Fibroblast of upper back skin (primary cell): ENCODE results near the gene RTEL1.
A peak's percentile ranks its signal among the peaks of the same experiment; 100 is the strongest.

Experiments
- DNase-seq: peaks from one replicate; pipeline ENCODE4 v3.0.0-alpha.2; 2013

Gene RTEL1

DNA sequence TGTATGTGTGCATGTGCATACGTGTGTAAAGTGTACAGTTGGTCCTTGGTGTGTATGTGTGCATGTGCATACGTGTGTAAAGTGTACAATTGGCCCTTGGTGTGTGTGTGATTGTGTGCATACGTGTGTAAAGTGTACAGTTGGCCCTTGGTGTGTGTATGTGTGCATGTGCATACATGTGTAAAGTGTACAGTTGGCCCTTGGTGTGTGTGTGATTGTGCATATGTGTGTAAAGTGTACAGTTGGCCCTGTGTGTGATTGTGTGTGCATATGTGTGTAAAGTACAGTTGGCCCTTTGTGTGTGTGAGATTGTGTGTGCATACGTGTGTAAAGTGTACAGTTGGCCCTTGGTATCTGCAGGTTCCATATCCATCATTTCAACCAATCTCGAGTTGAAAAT is 73.3 kb downstream of the RTEL1 start:
- DNase-seq: no peak

DNA sequence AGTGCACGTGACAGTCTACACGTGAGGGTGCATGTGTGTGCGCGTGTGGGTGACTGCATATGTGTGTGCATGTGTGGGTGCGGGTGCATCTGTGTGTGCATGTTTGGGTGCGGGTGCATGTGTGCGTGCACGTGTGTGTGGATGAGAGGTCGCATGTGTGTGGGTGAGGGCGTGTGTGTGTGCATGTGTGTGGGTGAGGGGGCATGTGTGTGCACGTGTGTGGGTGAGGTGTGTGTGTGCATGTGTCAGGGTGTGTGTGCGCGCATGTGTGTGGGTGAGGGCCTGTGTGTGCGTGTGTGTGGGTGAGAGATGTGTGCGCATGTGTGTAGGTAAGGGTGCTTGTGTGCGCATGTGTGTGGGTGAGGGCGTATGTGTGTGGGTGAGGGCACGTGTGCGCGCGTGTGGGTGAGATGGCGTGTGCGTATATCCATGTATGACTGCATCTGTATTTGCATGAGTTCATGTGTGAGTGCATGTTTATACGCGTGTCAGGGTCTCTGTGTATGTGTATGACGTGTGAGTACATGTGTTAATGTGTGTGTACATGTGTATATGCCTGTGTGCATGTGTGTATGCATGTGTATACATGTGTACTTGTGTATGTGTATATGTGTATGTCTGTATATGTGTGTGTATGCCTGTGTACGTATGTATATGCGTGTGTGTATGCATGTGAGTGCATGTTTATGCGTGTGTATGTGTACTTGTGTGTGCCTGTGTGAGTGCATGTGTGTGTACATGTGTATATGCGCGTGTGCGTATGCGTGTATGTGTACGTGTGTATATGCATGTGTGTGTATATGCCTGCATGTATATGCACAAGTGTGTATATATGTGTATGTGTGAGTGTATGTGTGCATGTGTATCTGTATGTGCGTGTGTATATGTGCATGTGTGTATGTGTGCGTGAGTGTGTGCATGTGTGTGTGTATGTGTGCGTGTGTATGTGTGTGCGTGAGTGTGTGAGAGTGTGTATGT is 74.3 kb downstream of the RTEL1 start:
- DNase-seq: no peak

DNA sequence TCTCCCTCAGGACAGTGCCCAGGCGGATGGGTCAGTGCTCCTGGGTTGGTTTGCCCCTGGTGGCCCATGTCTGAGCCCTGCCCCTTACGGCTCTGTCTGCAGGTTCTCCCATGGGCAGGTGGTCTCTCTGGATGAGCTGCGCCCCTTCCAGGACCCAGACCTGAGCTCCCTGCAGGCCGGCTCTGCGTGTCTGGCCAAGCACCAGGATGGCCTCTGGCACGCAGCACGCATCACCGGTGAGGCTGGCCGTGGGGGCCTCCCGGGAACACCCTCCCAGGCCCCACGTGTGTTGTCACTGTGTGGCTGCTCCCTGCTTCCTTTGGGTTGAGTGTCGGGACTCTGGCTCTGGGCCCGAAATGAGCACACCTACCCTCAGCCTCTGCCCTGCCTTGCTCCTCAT is 75.0 kb downstream of the RTEL1 start:
- DNase-seq: no peak

DNA sequence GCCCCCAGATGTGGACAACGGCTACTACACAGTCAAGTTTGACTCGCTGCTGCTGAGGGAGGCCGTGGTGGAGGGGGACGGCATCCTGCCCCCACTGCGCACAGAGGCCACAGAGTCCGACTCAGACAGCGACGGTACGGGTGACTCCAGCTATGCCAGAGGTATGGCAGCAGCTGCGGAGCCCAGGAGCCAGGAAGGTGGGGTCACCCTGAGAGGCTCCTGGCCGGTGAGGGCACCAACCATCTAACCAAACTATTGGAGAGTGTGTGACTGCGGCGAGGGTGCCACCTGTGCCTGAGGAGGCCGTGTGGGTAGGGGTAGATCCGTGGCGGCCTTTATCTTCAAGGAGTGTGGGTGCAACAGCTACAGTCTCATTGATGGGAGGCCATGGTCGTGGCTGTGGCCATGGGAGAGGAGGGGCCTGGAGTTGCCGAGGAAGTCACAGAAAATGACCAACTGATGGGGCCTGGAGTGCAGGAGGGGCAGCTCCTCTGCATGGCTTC is 75.5 kb downstream of the RTEL1 start:
- no peak for DNase-seq

DNA sequence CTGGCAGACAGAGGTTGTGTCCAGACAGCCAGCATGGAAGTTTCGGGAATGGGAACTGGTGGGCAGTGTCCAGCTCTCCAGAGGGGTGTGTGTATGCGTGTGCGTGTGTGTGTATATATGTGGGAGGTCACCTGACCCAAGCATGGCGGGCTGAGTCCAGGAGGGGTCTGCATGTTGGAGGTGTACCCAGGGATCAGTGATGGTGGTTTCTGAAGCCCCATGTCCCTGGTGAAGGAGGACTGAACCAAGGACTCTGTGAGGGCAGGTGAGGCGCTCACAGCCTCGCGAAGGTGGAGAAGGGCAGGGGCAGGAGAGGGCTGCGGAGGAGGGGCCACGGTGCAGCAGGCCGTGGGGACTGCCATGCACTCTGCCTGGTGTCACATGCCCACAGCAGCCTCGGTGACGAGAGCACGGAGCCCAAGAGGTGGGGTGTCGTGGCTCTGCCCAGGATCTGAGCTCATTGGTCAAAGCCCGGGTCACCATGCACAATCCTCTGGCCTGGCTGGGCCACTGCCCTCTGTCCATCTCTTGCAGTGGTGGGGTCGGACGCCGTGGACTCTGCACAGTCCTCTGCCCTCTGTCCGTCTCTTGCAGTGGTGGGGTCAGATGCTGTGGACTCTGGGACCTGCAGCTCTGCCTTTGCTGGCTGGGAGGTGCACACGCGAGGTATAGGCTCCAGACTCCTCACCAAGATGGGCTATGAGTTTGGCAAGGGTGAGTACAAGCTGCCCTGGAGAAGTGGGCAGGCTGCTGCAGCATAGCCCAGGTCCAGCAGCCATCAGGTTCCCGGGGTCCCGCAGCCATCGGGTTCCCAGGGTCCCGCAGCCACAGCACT is 76.2 kb downstream of the RTEL1 start:
- no peak for DNase-seq

DNA sequence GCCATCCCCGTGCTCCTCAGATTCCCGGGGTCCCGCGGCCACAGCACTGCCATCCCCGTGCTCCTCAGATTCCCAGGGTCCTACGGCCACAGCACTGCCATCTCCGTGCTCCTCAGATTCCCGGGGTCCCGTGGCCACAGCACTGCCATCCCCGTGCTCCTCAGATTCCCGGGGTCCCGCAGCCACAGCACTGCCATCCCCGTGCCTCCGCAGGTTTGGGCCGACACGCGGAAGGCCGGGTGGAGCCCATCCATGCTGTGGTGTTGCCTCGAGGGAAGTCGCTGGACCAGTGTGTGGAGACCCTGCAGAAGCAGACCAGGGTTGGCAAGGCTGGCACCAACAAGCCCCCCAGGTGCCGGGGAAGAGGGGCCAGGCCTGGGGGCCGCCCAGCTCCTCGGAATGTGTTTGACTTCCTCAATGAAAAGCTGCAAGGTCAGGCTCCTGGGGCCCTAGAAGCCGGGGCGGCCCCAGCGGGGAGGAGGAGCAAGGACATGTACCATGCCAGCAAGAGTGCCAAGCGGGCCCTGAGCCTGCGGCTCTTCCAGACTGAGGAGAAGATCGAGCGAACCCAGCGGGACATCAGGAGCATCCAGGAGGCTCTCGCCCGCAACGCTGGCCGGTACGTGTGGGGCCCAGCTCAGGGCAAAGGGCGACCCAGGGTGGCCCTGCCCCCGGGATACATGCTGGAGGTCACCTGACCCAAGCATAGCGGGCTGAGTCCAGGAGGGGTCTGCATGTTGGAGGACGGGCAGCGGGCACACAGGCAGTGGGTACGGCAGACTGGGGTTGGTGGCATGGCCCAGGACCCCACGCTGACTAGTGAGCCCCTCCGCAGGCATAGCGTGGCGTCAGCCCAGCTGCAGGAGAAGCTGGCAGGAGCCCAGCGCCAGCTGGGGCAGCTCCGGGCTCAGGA is 77.1 kb downstream of the RTEL1 start:
- DNase-seq: no peak

DNA sequence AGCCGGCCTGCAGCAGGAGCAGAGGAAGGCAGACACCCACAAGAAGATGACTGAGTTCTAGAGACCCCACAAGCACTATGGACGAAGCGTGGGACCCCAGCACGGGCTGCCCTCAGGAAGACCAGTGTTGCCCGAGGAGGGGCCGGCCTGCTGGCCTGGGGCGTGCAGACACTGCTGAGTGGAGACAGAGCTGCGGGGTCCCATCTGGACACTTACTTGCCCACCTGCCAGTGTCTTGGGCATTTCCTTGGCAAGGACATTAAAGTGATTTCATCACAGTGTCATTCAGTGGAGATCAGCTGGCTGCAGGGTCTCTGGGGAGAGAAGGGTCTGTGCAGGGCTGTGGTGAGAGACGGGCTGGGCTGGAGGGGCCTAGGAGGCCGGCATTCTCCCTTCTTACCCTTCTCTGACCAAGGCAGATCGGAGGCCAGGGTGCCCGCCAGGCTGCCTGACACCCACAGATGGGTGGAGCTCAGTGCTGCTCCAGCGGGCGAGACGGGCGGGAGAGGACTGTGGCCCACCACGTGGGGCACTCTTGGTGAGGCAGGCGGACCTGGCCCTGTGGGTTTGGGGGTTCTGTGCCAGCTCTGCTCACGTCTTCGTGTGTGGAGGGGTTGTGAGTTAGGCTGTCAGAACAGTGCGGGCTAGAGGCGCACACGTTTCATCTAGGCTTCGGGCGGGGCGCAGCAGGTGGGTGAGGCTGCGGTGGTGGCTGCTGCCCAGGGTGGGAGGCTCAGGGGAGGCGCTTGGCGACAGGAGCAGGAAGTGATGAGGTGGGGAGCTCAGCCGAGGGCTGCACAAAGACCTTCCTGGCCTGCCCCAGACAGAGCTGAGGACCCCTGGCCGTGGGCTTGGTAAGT is 78.0 kb downstream of the RTEL1 start, which contains the start of gene LIME1:
LIME1 (plus strand) TSS at position 806 of the 860 bp plus-strand sequence. CDS start 886 bp downstream, outside the sequence.
- no peak for DNase-seq

DNA sequence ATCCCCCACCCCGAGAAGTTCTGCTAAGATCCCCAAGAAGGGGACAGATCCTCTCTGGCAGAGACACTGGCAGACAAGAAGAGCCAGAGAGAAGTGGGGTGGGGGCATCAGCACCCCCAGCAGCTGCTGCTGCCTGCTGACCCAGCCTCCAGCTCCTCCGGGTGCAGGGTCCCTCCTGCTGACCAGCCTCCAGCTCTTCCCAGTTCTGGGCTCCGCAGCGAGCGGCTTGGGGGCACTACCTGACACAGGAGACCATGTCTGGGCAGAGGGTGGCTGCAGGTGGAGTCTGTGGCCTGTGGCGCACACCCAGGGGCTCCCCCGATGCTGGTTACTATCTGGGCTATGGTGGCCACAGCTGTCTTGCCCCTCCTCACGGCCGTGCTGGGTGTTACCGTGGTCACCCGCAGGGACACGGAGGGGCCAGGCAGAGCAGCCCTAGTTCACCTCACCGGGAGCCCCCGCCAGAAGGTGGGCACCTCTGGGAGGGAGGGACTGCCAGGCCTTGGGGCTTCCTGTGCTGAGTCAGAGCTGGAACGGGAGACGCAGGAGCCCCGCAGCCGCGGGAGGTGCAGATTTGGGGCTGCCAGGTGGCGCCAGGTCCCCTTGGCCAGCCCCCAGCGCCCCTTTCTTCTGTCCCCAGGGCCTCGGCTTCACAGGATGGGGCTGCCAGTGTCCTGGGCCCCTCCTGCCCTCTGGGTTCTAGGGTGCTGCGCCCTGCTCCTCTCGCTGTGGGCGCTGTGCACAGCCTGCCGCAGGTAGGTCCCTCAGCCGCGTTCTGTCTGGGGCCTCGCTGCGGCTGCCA is 79.0 kb downstream of the RTEL1 start:
- no peak for DNase-seq

DNA sequence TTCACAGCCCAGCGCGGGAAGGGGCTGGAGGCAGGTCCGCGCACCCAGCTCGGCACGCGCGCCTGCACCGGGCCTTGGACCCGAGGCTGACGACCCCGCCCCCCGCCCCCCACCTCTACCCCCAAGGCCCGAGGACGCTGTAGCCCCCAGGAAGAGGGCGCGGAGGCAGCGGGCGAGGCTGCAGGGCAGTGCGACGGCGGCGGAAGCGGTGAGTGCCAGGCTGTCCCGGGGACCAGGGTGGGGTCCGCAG is 79.5 kb downstream of the RTEL1 start:
- no peak for DNase-seq

DNA sequence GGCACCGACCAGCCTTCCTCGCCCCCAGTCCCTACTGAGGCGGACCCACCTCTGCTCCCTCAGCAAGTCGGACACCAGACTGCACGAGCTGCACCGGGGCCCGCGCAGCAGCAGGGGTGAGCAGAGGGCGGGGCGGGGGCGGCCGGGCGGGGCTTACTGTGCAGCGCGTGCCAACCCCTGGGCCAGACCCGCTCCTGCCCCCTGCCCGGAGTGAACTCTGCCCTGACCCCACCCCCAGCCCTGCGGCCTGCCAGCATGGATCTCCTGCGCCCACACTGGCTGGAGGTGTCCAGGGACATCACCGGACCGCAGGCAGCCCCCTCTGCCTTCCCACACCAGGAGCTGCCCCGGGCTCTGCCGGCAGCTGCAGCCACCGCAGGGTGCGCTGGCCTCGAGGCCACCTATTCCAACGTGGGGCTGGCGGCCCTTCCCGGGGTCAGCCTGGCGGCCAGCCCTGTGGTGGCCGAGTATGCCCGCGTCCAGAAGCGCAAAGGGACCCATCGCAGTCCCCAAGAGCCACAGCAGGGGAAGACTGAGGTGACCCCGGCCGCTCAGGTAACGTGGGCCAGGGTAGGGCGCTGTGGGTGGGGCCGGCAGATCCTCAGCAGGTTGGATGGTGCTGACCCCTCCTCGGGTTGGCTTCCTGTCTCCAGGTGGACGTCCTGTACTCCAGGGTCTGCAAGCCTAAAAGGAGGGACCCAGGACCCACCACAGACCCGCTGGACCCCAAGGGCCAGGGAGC is 80.0 kb downstream of the RTEL1 start:
- DNase-seq: no peak

DNA sequence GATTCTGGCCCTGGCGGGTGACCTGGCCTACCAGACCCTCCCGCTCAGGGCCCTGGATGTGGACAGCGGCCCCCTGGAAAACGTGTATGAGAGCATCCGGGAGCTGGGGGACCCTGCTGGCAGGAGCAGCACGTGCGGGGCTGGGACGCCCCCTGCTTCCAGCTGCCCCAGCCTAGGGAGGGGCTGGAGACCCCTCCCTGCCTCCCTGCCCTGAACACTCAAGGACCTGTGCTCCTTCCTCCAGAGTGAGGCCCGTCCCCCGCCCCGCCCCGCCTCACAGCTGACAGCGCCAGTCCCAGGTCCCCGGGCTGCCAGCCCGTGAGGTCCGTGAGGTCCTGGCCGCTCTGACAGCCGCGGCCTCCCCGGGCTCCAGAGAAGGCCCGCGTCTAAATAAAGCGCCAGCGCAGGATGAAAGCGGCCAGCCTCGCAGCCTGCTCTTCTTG is 80.6 kb downstream of the RTEL1 start:
- DNase-seq: no peak

DNA sequence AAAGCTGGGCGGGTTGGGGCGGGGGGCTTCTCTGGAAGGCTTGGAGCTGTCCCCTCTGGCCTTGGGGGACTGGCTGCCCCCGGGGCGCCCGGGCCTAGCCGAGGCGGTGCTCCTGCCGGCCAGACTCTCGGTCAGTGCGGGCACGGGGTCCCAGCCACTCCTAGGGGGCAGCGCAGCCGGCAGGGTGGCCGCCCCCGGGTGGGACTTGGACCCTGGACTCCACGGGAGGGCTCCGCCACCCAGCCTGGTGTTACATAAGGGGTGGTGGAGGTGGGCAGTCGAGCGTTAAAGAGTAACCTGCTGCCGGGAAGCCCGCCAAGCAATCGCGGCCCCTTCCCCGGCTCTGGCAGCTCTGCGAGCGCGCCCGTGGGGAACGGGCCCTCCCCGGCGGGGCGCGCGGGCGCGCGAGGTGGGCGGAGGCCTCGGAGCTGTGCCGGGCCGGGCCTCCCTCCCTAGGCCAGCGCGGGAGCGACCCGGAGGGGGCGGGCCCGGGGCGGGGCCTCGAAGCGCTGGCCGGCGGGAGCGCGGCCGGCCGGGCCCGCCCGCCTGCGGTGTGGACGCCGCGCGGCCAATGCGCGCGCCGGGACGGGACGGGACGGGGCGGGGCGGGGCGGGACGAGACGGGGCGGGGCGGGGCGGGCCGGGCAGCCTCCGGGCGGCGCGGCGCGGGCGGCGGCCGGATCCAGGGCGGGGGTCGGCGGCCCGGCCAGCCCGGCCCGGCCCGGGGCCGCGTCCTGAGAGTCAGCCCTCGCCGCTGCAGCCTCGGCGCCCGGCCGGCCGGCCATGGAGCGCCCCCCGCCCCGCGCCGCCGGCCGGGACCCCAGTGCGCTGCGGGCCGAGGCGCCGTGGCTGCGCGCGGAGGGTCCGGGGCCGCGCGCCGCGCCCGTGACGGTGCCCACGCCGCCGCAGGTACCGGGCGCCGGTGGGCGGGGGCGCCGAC is 81.3 kb downstream of the RTEL1 start, which contains the start of gene SLC2A4RG:
SLC2A4RG (plus strand) TSS at position 647 of the 940 bp plus-strand sequence; CDS start at position 784, 137 bp downstream.
- DNase-seq: peak; percentile 64

DNA sequence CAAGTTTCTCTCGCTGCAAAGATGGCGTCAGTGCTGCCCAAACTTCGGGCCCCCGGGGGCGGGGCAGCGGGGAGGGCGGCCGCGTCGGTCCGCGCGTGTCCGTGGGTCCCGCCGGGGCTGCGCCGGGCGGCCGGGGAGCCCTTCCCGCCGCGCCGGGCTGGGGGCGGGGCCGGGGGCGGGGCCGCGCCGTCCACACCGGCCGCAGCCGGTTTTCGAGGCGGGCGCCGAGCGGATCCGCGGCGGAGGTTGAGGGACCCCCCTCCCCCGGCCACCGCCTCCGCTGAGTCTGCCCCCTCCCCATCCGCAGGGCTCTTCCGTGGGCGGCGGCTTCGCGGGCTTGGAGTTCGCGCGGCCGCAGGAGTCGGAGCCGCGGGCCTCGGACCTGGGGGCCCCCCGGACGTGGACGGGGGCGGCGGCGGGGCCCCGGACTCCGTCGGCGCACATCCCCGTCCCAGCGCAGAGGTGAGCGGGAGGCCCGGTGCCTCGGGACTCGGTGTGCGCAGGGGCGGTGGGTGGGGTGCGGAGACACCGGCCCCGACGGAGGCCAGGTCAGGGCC is 82.0 kb downstream of the RTEL1 start:
- peak; percentile 31 for DNase-seq

DNA sequence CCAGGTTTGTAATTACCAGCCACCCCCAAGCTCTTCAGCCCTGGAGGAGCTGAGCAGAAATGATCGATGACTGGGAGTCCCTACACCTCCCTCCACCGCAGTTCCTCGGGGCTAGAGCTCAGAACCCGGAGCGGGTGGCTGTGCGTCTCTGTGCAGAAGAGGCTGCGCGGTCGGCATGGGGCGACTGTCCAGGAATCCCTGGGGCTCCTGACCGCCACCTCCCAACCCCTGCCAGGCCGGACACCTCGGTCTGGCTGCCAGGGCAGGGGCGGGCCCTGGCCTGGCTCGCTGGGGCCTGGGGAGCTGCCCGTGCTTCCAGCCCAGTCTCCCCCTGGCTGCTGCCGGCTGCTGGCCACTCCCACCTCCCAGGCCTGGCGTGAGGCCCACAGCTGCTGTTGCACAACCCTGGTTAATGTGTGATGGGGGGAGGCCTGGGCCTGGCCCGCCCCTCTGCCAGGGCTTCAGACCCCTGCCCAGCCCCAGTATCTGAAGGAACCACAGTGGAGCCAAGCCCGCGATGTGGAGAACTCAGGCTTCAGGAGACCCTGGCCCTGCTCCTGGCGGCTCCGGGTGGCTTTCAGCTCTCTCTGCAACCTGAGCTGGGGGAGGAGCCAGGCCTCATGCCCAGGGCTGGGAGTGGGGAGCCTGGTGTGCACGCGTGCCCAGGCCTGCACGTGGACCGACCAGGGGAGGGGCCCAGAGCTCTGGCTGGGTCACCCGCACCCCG is 82.7 kb downstream of the RTEL1 start:
- DNase-seq: peak; percentile 89

DNA sequence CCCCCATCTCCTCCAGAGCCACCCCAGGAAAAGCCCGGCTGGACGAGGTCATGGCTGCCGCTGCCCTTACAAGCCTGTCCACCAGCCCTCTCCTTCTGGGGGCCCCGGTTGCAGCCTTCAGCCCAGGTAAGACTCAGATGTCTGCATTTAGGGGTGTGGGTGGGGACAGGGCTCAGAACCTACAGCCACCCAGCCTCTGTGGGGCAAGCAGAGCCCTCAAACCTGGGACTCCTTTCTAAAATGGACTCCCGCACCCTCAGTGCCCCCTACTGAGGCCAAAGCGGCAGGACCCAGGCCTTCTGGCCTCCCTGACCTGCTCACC is 83.2 kb downstream of the RTEL1 start:
- no peak for DNase-seq

DNA sequence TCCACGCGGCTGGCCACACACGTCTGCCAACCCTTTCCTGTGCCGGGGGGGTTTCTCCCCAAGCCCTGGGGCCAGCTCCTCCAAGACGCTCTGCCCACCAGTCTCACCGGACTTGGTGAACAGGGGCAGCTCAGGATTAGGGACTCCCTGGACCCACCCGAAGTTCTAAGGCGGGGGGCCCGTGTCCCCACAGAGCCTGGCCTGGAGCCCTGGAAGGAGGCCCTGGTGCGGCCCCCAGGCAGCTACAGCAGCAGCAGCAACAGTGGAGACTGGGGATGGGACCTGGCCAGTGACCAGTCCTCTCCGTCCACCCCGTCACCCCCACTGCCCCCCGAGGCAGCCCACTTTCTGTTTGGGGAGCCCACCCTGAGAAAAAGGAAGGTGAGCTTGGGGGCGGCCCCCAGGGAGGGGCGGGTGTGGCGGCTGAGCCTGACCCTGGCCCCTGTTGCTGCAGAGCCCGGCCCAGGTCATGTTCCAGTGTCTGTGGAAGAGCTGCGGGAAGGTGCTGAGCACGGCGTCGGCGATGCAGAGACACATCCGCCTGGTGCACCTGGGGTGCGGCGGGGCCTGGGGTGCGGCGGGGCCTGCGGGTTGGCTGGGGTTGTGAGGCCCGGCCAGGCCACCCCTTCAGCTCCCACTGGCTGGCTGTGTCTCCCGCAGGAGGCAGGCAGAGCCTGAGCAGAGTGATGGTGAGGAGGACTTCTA is 83.7 kb downstream of the RTEL1 start:
- no peak for DNase-seq

DNA sequence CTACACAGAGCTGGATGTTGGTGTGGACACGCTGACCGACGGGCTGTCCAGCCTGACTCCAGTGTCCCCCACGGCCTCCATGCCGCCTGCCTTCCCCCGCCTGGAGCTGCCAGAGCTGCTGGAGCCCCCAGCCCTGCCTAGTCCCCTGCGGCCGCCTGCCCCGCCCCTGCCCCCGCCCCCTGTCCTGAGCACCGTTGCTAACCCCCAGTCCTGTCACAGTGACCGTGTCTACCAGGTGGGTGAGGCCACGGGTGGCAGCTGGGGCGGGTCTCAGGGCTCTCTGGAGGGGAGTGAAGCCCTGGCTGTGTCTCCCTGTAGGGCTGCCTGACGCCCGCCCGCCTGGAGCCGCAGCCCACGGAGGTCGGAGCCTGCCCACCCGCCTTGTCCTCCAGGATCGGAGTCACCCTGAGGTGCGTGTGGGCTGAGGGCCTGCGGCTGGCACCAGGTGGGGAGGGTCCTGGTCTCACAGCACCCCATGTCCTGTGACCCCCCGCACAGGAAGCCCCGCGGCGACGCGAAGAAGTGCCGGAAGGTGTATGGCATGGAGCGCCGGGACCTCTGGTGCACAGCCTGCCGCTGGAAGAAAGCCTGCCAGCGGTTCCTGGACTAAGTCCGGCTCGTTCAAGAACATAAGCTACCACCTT is 84.4 kb downstream of the RTEL1 start:
- no peak for DNase-seq
